Transverse colon (tissue), 3 donors: Measurements from ENCODE around the gene LRRC46.

ENCODE experiments used
- CTCF ChIP-seq, 5 experiments: fragments of 200-600 bp in 3 of 5; fragments of 450-650 bp in 2 of 5; sonication (generic) in 3 of 5; IDR thresholded peaks; 1 replicate in 2 of 5; 2 replicates in 3 of 5; pipeline ENCODE4 v1.5.1; 2016 to 2017; ENCODE audit warnings: antibody characterized with exemption in 5 of 5, inconsistent platforms in 3 of 5, mild to moderate bottlenecking in 2 of 5, moderate library complexity in 1 of 5
- POLR2A ChIP-seq: fragments of 450-650 bp; IDR thresholded peaks from one replicate; pipeline ENCODE4 v1.6.1; 2016; ENCODE audit warnings: antibody characterized with exemption, mild to moderate bottlenecking, moderate library complexity

DNA sequence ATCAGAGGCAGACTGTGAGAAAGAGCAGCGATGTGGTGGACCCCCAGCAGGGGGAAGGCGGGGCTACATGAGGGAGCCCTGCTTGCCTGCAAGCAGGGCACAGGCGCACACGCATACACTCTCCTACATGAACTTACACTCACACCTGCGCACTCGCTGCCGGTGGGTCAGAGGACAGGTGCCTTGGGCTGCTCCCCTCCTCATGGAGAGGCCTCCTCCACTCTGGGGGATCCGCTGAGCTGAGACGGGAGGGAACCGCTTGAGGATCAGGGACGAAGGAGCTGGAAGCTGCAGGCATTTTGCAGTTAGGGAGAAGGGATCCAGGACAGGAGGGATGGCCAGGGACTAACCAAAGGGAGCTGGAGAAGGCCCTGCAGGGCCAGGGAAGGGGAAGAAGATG, 24.0 kb upstream of the LRRC46 start:
- TF ChIP-seq POLR2A, result no peak
- no peak for TF ChIP-seq CTCF (IDR thresholded peaks at IDR 0.05)
